ENCODE results near the gene GLYAT. TPM values are rescaled to one million over a fixed set of nuclear protein-coding genes. Genes with fewer than 3 reads are reported as not detected.

Gene GLYAT
- not detected in 2 replicates for total RNA-seq (ENCODE audit: low replicate concordance)

- Mint-ChIP-seq H3K4me3 (no peak within 1 kb of the TSS), H3K27me3 (ENCODE audit: insufficient read depth, low read depth) (peaks cover 5% of the 10 kb centered on the region), H3K4me1 (no peaks in the 10 kb centered on the region), H3K36me3 (no peaks in the 10 kb centered on the region), H3K9me3 (no peaks in the 10 kb centered on the region), H3K27ac (no peak within 1 kb of the TSS)
- H3K4me2 ChIP-seq: no peak within 1 kb of the TSS
- H3K9me3 ChIP-seq (ENCODE audit: low read depth): peaks cover 21% of the 10 kb centered on the region
- no peaks in the 10 kb centered on the region for H3F3A ChIP-seq (ENCODE audit: low read depth)
- TF ChIP-seq EZH2phosphoT487 (IDR thresholded peaks at IDR 0.05) (no peak), EZH2 (IDR thresholded peaks at IDR 0.05) (no peak)
- TF ChIP-seq, protein P1, sequence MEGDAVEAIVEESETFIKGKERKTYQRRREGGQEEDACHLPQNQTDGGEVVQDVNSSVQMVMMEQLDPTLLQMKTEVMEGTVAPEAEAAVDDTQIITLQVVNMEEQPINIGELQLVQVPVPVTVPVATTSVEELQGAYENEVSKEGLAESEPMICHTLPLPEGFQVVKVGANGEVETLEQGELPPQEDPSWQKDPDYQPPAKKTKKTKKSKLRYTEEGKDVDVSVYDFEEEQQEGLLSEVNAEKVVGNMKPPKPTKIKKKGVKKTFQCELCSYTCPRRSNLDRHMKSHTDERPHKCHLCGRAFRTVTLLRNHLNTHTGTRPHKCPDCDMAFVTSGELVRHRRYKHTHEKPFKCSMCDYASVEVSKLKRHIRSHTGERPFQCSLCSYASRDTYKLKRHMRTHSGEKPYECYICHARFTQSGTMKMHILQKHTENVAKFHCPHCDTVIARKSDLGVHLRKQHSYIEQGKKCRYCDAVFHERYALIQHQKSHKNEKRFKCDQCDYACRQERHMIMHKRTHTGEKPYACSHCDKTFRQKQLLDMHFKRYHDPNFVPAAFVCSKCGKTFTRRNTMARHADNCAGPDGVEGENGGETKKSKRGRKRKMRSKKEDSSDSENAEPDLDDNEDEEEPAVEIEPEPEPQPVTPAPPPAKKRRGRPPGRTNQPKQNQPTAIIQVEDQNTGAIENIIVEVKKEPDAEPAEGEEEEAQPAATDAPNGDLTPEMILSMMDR (IDR thresholded peaks at IDR 0.05): no peak
- H3K79me2 ChIP-seq (ENCODE audit: low read depth): no peaks in the 10 kb centered on the region
- H3K36me3 ChIP-seq: no peaks in the 10 kb centered on the region
- H2AFZ ChIP-seq (replicated peaks): no peak within 1 kb of the TSS
- no peaks in the 10 kb centered on the region for H3K4me1 ChIP-seq
- H3K27me3 ChIP-seq: no peaks in the 10 kb centered on the region
- no peaks in the 10 kb centered on the region for H4K20me1 ChIP-seq (ENCODE audit: low read depth)
- H3K4me3 ChIP-seq: no peak within 1 kb of the TSS
- DNase-seq (ENCODE audit: low spot score): no peak
- H3K9ac ChIP-seq: no peak within 1 kb of the TSS
- H3K27ac ChIP-seq: no peak within 1 kb of the TSS
Observed at GRCh38 chr11:58731819-58732218, at the start of gene GLYAT. GLYAT (minus strand) TSS chr11:58731943; CDS start chr11:58724496, 7,447 bp downstream.

- no peak overlapping the region for H3K27ac Mint-ChIP-seq
- H3K9me3 Mint-ChIP-seq: peaks cover 7% of the 10 kb centered on the region
- TF ChIP-seq, protein P1 (IDR thresholded peaks at IDR 0.05): no peak
- TF ChIP-seq EZH2 (IDR thresholded peaks at IDR 0.05): no peak
Observed at GRCh38 chr11:58781345-58781744, 49.6 kb upstream of the GLYAT start.

DNA sequence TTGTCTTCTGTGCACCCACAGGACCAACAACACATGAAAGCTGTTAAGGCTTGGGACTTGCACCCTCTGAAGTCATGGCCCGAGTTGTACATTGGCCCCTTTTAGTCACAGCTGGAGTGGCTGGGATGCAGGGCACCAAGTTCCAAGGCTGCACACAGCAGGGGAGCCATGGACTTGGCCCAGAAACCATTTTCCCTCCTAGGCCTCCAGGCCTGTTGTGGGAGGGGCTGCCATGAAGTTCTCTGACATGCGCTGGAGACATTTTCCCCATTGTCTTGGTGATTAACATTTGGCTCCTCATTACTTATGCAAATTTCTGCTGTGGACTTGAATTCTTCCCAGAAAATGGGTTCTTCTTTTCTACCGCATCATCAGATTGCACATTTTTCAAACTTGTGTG is 48.8 kb upstream of the GLYAT start:
- DNase-seq (ENCODE audit: low spot score): no peak
- H3K4me3 Mint-ChIP-seq: no peak overlapping the region
- H3K27me3 ChIP-seq: no peaks in the 10 kb centered on the region
- H3K4me1 Mint-ChIP-seq: no peaks in the 10 kb centered on the region
- H3K4me1 ChIP-seq: no peaks in the 10 kb centered on the region
- no peak overlapping the region for H3K4me3 ChIP-seq
- no peak overlapping the region for H3K9ac ChIP-seq
- no peaks in the 10 kb centered on the region for H3K27me3 Mint-ChIP-seq (ENCODE audit: insufficient read depth, low read depth)
- no peaks in the 10 kb centered on the region for H4K20me1 ChIP-seq (ENCODE audit: low read depth)
- no peaks in the 10 kb centered on the region for H3K79me2 ChIP-seq (ENCODE audit: low read depth)
- H3K36me3 ChIP-seq: no peaks in the 10 kb centered on the region
- peaks cover 7% of the 10 kb centered on the region for H3K9me3 Mint-ChIP-seq
- no peak overlapping the region for H3K4me2 ChIP-seq
- H3K36me3 Mint-ChIP-seq: no peaks in the 10 kb centered on the region
- H3K27ac Mint-ChIP-seq: no peak overlapping the region
- H3F3A ChIP-seq (ENCODE audit: low read depth): no peaks in the 10 kb centered on the region
- peaks cover 14% of the 10 kb centered on the region for H3K9me3 ChIP-seq (ENCODE audit: low read depth)
- TF ChIP-seq EZH2 (IDR thresholded peaks at IDR 0.05): no peak
- TF ChIP-seq, protein P1 (IDR thresholded peaks at IDR 0.05): no peak
- no peak for TF ChIP-seq EZH2phosphoT487 (IDR thresholded peaks at IDR 0.05)
- no peak overlapping the region for H3K27ac ChIP-seq
- H2AFZ ChIP-seq (replicated peaks): no peak overlapping the region

More at GRCh38 chr11:58781345-58781744, 49.6 kb upstream of the GLYAT start:
- no peaks in the 10 kb centered on the region for H3K27me3 Mint-ChIP-seq (ENCODE audit: insufficient read depth, low read depth)
- H3K4me1 ChIP-seq: no peaks in the 10 kb centered on the region
- H4K20me1 ChIP-seq (ENCODE audit: low read depth): no peaks in the 10 kb centered on the region
- no peak overlapping the region for H3K4me3 ChIP-seq
- DNase-seq (ENCODE audit: low spot score): no peak
- no peak overlapping the region for H3K4me3 Mint-ChIP-seq
- H3K27ac ChIP-seq: no peak overlapping the region
- H3K9ac ChIP-seq: no peak overlapping the region
- H3K36me3 ChIP-seq: no peaks in the 10 kb centered on the region
- no peak overlapping the region for H3K4me2 ChIP-seq
- H3F3A ChIP-seq (ENCODE audit: low read depth): no peaks in the 10 kb centered on the region
- no peaks in the 10 kb centered on the region for H3K79me2 ChIP-seq (ENCODE audit: low read depth)
- H2AFZ ChIP-seq (replicated peaks): no peak overlapping the region
- H3K4me1 Mint-ChIP-seq: no peaks in the 10 kb centered on the region
- H3K9me3 ChIP-seq (ENCODE audit: low read depth): peaks cover 14% of the 10 kb centered on the region
- H3K36me3 Mint-ChIP-seq: no peaks in the 10 kb centered on the region
- H3K27me3 ChIP-seq: no peaks in the 10 kb centered on the region

All from neural progenitor cell (in vitro differentiated cells).